Activated CD8-positive, alpha-beta memory T cell treated with anti-CD3 and anti-CD28 coated beads, Interleukin-2, amount 50 U/mL, for 24 hours (primary cell): ENCODE results near the gene CCDC188.

ENCODE experiments used
- DNase-seq: peaks from one replicate; pipeline ENCODE4 v3.0.0-alpha.2; 2020; ENCODE audit errors: extremely low read depth

The CCDC188 gene

DNA sequence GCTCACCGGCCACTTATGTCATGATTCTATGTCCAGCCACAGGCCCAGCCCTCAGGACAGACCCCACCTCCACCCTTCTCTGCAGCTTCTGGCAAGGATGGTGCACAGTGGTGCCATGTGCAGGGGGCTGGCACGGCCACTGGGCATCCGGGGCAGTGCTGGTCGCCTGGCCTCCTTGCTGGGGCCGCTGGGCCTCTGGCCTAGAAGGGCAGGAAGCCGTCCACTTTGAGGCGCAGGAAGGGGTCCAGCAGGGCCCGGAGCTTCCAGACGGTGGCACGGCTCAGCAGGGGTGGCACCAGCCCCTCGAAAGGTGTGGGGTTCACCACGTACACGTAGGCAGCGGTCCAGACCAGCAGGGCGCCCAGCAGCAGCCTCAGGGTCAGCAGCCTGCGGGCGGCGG lies 2.4 kb downstream of the CCDC188 start:
- no peak for DNase-seq

GRCh38 chr22:20147237-20147988 lies 3.4 kb downstream of the CCDC188 start:
- no peak for DNase-seq

DNA sequence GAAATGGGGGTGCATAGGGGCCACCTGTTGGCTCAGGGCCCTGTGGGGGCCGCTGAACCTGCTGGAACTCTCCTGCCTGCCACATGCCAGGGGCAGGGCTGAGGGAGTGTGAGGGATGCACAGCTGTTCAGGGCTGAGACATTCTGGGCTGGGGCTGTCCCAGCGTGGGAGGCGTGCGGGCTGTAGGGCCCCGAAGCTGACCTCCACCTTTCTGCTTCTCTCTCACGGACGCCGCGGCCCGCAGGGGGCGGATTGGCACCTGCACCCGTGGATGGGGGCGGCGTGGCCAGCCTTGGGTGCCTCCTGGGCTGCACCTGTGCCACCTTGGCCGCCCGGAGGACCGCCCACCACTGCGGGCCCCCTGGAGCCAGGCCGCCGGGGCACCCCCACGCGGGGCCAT lies 4.1 kb downstream of the CCDC188 start:
- DNase-seq = no peak

DNA sequence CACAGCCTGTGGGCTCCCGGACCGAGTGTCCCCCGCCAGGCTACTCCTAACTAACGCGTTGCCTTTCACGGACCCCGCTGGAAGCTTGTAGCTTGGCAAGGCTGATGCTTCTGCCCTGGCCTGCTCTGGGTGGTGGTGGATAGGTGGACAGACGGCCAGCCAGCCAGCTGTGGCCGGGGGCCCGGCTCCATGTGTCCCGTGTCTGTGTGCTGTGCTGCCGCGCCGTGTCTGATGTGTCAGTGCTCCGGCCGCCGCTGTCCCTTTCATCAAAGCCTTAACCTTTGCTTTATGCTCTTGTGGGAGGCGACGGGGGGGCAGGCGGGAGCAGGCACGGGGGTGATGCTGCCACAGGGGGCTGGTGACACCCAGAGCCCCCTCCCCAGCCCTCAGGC lies 5.0 kb downstream of the CCDC188 start:
- no peak for DNase-seq

- no peak for DNase-seq
Observed at GRCh38 chr22:20145206-20145831, 5.5 kb downstream of the CCDC188 start.

- DNase-seq = no peak
Observed at GRCh38 chr22:20143883-20144665, 6.8 kb downstream of the CCDC188 start.

- no peak for DNase-seq
Observed at GRCh38 chr22:20142711-20143621, 7.9 kb downstream of the CCDC188 start.

DNA sequence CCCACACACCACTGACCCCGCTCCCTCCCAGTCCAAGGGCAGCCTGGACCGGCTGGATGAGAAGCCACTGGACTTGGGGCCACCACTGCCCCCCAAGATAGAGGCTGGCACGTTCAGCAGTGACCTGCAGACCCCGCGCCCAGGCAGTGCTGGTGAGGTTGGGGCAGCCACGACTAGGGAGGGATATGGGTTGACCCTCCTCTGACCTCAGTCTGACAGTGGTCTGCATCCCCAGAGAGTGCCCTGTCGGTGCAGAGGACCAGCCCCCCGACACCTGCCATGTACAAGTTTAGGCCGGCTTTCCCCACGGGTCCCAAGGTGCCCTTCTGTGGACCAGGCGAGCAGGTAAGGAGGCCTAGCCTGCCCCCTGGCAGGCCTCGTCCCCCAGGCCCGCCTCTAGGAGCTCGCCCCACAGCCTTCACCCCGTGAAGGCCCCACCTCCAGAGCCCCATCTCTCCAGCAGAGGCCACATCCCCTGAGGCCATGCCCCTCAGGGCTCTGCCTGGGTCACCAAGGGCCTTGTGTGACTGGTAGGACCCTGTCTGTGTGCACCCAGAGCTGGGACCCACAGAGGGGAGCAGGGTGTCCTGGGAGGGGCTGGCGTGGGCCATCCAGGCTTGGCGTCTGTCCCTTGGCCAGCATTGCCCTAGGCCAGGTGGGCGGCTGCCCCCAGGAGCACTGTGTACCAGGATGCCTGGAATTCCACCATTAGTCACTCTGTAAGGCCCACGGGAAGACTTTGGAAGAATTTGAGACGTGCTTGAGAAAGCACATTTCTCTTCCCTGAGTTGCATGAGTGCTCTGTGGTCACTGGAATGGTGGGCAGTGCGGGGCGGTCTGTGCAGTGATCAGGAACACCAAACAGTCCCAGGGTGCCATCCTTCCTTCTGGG lies 9.4 kb downstream of the CCDC188 start:
- DNase-seq = no peak

- no peak for DNase-seq
Observed at GRCh38 chr22:20140521-20140964, 10.3 kb downstream of the CCDC188 start.

DNA sequence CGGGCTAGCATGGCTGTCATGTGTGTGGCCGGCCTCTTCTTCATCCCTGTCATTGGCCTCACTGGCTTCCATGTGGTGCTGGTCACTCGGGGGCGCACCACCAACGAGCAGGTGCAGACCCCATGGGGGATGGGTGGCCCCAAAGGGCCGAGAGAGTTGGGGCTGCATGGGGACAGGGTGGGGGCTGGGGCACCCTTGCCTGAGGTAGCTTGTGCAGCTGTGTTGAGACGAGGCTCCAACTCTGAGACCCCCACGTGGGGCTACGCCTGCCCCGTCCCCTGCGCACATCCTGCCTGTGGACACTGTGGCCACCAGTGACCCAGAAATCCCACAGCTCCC lies 10.8 kb downstream of the CCDC188 start:
- DNase-seq = no peak

DNA sequence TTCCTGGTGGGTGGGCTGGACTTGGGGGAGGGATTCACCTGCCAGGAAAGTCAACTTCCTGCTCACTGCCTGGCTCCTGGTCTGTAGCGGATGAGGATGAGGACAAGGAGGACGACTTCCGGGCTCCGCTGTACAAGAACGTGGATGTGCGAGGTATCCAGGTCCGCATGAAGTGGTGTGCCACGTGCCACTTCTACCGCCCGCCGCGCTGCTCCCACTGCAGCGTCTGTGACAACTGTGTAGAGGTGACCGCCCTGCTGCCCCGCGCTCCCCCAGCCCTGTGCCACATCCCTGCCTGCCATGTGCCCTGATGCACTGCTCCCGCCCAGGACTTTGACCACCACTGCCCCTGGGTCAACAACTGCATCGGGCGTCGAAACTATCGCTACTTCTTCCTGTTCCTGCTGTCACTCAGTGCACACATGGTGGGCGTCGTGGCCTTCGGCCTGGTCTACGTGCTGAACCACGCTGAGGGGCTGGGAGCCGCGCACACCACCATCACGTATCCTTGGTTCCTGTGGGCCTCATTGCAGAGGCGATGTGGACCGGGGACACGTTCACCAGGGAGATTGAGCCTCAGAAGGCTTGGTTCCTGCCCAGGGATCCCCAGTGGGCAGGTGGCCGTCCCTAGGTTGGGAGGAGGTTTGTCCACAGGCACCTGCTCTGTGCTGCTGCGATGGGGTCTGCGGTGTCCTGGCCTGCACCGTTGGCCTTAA lies 11.3 kb downstream of the CCDC188 start:
- no peak for DNase-seq

DNA sequence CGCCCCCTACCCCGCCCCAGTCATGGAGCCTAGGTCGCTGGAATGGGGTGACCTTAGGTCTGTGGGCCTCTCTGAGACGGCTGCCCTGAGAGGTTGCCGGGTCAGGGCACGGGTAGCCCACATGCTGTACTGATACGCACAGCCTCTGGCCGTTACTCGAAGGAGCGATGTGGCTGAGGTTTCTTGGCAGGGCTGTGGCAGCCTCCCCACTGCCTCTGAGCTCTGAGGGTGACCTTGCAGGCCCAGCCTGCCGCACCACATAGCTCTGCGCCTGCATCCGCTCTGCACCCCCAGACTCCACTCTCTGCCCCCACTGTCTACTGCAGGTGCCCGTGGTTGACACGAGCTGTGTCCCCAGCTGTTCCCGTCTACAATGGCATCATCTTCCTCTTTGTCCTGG lies 12.0 kb downstream of the CCDC188 start:
- DNase-seq = no peak

- DNase-seq = no peak
Observed at GRCh38 chr22:20138417-20138738, 12.5 kb downstream of the CCDC188 start.

- DNase-seq = no peak
Observed at GRCh38 chr22:20137671-20138416, 13.0 kb downstream of the CCDC188 start.

- no peak for DNase-seq
Observed at GRCh38 chr22:20137113-20137512, 13.7 kb downstream of the CCDC188 start.

DNA sequence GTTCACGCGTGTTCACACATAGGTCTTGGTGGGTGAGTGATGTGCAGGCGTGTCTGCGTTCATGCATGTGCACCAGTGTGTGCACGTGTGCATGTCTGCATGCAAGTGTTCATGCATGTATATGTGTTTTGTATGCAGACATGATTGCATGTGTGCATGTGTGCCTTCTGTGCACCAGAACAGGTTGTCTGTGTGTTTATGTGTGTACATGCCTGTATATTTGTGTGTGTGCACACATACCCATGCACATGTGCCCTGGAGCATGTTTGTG lies 14.3 kb downstream of the CCDC188 start:
- DNase-seq = no peak

- no peak for DNase-seq
Observed at GRCh38 chr22:20135806-20136602, 14.9 kb downstream of the CCDC188 start.

DNA sequence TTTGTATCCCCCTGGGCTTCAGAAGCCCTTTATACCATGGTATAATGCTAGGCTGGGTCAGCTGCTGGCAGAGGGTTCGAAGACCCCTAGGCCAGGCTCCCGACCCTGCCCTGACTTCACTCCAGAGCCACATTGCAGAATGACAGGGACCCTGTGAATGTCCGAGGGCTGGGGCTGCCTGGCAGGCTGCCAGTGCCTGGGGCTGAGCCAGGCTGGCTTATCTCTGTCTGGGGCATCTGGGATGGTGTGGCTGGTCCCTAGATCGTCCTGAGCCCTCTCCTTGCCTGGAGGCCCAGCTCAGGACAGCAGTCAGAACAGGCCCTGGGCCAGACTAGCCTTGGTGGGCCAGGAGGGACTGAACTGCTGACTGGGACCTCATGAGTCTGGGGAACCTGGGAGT lies 15.6 kb downstream of the CCDC188 start:
- DNase-seq = no peak

DNA sequence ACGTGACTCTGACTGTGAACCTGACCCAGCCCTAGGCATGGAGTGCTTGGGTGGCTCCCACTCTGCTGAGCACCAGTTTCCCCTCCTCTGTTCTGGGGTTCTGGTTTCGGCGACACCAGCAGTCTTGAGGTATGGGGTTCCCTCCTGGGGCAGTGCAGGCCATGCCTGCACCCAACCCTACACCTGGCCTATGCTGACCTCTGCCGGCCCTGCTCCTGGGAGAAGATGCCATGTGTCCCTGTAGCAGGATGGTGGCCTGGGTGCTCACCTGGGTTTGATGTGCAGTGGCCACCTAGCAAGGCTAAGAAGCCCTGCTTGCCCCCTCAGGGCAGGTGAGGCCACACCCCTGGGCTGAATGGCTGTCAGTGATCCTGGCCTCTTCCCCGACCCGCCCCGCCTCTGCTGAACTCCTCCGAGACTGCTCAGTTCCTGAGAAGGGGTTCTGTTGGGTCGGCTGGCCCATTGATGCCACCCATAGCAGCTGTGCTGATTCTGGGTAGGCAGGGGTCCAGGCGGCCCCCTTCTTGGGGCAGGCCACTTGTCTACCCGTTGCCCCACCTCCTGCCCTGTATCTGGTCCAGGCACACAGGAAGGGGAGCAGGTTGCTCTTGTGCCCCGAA lies 16.8 kb downstream of the CCDC188 start:
- DNase-seq = no peak
